Subcutaneous abdominal adipose tissue (tissue), 5 donors: ENCODE results near the gene ENDOU.

Experiments
- H3K27ac ChIP-seq: one replicate; pipeline ENCODE4 v1.7.0; 2013; ENCODE audit warnings: low read depth, mild to moderate bottlenecking, inconsistent platforms, low read length, moderate library complexity
- H3K27me3 ChIP-seq, 5 donors: one replicate each; pipeline ENCODE4 v1.7.0; 2013; ENCODE audit warnings: low read length in 5 of 5, inconsistent platforms in 1 of 5; ENCODE audit not compliant: control insufficient read depth in 5 of 5, insufficient read depth in 4 of 5
- H3K36me3 ChIP-seq, 5 donors: one replicate each; pipeline ENCODE4 v1.7.0; 2013; ENCODE audit warnings: low read length in 5 of 5; ENCODE audit not compliant: control insufficient read depth in 5 of 5, insufficient read depth in 5 of 5
- H3K4me1 ChIP-seq, 5 donors: one replicate each; pipeline ENCODE4 v1.7.0; 2013; ENCODE audit warnings: low read length in 5 of 5, mild to moderate bottlenecking in 3 of 5, moderate library complexity in 1 of 5; ENCODE audit not compliant: control insufficient read depth in 5 of 5, insufficient read depth in 5 of 5
- H3K4me3 ChIP-seq, 5 donors: one replicate each; pipeline ENCODE4 v1.7.0; 2013; ENCODE audit warnings: low read length in 5 of 5, low read depth in 1 of 5
- H3K9ac ChIP-seq, 5 donors: one replicate each; pipeline ENCODE4 v1.7.0; 2013; ENCODE audit warnings: low read length in 5 of 5, mild to moderate bottlenecking in 4 of 5, moderate library complexity in 3 of 5
- H3K9me3 ChIP-seq, 5 donors: one replicate each; pipeline ENCODE4 v1.7.0; 2013; ENCODE audit warnings: low read length in 5 of 5; ENCODE audit not compliant: control insufficient read depth in 5 of 5
- donor health status: healthy.
- donor health status: healthy.
- donor health status: healthy.
- donor health status: healthy.
- donor health status: healthy.

The ENDOU gene

DNA sequence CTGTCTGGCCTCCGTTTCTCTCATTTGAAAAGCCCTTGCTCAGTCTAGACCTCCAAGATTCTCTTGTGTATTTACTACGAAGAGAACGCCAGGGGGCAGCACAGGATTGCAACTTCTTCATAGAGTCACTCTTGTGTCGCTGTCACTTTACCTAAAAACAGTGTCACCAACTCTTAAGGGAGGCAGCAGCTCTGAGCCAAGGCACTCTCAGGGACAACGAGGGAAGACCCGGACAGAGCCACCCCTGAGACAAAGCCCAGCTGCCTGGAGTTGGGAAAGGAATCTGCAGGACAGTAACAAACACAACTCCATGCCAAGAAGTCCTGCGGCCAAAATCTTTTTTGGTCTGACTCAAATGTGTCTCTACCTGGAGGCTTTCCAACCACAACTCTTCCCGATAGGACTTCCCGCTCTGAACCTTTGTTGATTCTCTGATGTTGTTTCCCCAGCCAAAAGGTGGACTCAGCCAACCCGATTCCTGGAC is 9.9 kb downstream of the ENDOU start:
- Histone ChIP-seq H3K4me3 (peak overlapping the region in 4 of 5 donors; percentile 24 to 62 (median 29)), H3K9me3 (no peaks in the 10 kb centered on the region), H3K27ac (no peak overlapping the region), H3K27me3 (no peaks in the 10 kb centered on the region), H3K9ac (peak overlapping the region in 1 of 5 donors; percentile 59), H3K36me3 (peaks cover 0 to 4% (median 0%) of the 10 kb centered on the region in 5 donors), H3K4me1 (peaks cover 16 to 47% (median 45%) of the 10 kb centered on the region in 5 donors)

DNA sequence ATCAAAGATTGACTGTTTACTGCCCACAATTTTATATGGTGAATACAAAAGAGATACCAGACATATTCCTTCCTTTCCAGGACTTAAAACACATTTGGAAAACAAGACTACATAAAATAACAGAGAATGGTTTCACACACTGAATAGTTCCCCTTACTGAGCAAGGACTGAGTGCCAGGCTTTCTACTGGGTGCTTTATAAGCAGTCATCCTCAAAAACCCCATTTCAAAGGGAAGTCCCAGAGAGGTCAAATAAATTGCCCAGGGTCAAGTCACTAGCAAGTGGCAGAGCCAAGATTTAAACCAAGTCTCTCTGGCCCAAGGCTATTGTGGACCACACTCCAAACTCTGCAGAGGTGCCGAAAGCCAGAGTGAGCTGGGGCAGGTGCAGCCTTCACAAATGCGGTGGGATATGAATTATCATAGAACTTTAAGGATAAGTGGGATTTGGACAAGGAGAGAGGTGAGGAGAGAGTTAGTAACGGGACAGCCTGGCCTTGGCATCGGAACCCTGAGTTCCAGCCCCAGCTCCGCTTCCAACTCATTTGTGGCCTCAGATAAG is 10.4 kb downstream of the ENDOU start:
- Histone ChIP-seq H3K4me1 (peaks cover 16 to 52% (median 47%) of the 10 kb centered on the region in 5 donors), H3K27me3 (no peaks in the 10 kb centered on the region), H3K36me3 (peaks cover 0 to 2% (median 0%) of the 10 kb centered on the region in 5 donors), H3K9ac (no peak overlapping the region), H3K4me3 (peak overlapping the region in 1 of 5 donors; percentile 62), H3K9me3 (no peaks in the 10 kb centered on the region), H3K27ac (no peak overlapping the region)

DNA sequence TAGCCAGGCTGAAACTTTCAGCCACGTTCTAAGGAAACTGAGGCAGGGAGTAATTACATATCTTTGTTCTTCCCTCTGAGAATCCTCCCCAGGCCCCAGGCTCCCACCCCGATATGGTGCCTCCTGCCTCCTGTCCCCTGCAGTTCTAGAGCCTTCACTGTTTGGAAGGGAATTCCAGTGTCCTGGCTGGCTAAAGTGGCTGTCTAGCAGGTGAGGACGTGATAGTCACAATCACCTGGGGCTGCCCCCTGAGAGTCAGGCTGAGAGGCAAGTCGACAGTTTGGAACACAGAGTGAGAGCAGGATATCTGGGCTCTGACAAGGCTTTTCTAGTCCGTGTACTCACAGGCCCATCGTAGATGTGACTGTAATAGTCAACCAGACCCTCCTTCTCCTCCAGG is 13.1 kb downstream of the ENDOU start:
- Histone ChIP-seq H3K4me3 (no peak overlapping the region), H3K9me3 (no peaks in the 10 kb centered on the region), H3K4me1 (peaks cover 9 to 49% (median 43%) of the 10 kb centered on the region in 5 donors), H3K27me3 (no peaks in the 10 kb centered on the region), H3K27ac (no peak overlapping the region), H3K36me3 (no peaks in the 10 kb centered on the region), H3K9ac (no peak overlapping the region)

DNA sequence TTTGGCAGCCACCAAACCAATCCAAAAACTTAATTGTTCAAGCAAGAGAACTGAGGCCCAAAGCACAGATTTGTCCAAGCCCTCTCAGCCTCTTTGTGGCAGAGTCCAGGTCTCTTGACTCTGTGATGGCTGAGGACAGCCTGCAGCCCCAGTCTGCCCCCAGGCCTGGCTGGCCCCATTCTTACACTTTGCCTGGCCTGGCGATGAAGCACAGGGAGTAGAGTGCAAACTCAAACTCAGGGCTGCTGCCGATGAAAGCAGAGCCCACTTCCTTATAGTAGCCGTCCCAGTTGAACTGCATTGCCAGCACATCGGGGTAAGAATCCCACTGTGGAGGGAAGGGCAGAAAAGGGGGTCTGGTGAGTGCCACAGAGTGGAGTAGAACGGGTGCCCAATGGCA is 13.8 kb downstream of the ENDOU start:
- H3K27ac ChIP-seq: no peak overlapping the region
- H3K4me3 ChIP-seq: no peak overlapping the region
- peaks cover 7 to 49% (median 41%) of the 10 kb centered on the region in 5 donors for H3K4me1 ChIP-seq
- no peaks in the 10 kb centered on the region for H3K9me3 ChIP-seq
- H3K27me3 ChIP-seq: no peaks in the 10 kb centered on the region
- H3K36me3 ChIP-seq: no peaks in the 10 kb centered on the region
- H3K9ac ChIP-seq: no peak overlapping the region

DNA sequence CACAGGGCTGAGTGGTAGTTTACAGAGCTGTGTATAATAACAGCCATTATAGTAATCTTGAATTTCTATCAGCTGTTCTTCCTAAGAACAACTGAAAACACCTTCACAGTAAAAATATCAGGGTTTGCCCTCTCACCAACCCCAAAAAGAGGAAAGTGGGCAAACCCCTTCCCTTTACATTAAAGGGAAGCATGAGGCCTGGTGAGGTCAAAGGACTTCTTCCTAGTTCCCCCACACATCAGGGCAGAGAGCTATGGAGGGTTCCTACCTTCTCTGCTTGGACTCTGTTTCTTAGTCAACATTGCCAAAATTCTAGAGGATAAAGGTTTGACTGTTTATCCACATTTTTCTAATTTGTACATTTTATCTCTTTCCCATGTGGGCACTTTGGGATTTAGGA is 15.0 kb downstream of the ENDOU start:
- H3K27ac ChIP-seq: no peak overlapping the region

DNA sequence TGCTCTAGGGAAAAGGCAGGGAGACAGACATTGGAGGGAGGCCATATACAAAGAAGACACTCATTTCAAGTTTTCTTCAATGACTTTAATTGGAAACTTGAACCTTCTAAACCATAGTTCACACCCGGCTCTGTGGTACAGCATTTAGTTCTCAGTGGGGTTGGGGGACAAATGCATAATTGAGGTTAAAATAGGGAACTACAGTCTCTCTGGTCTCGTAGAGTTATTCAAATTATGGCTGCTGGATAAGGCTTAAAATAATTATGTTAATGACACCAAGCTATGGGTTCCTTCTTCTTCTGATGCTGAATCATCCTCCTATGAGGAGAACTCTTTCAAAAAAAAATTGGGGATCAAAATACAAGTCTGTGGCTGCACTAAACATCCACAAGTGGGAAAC is 15.6 kb downstream of the ENDOU start:
- no peak overlapping the region for H3K4me3 ChIP-seq
- no peaks in the 10 kb centered on the region for H3K36me3 ChIP-seq
- H3K9me3 ChIP-seq: no peaks in the 10 kb centered on the region
- H3K27me3 ChIP-seq: no peaks in the 10 kb centered on the region
- H3K9ac ChIP-seq: no peak overlapping the region
- no peak overlapping the region for H3K27ac ChIP-seq
- peaks cover 0 to 46% (median 32%) of the 10 kb centered on the region in 5 donors for H3K4me1 ChIP-seq

More for the DNA sequence above, 15.0 kb downstream of the ENDOU start:
- no peaks in the 10 kb centered on the region for H3K27me3 ChIP-seq
- no peak overlapping the region for H3K4me3 ChIP-seq
- no peaks in the 10 kb centered on the region for H3K36me3 ChIP-seq
- H3K9me3 ChIP-seq: no peaks in the 10 kb centered on the region
- H3K9ac ChIP-seq: no peak overlapping the region
- peaks cover 4 to 46% (median 32%) of the 10 kb centered on the region in 5 donors for H3K4me1 ChIP-seq

DNA sequence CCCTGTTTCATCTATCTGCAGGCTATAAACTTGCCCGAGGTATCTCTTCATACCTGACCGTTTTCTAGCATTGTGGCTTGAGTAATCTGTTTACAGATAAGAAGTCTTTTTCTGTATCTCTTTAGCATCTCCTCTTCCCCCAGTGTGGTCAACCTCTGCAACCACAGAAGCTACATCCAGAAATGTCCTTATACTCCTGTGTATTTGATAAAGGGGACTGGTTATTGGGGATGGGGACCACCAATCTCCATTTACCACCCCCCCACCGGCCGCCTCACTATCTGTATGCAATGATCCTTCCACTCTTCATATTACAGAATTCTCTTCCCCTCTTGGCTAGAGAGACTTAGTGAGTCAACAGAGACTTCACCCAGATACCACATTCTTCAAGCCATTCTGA is 16.1 kb downstream of the ENDOU start:
- no peak overlapping the region for H3K9ac ChIP-seq
- peaks cover 0 to 46% (median 30%) of the 10 kb centered on the region in 5 donors for H3K4me1 ChIP-seq
- no peaks in the 10 kb centered on the region for H3K36me3 ChIP-seq
- no peaks in the 10 kb centered on the region for H3K27me3 ChIP-seq
- H3K9me3 ChIP-seq: no peaks in the 10 kb centered on the region
- H3K4me3 ChIP-seq: no peak overlapping the region
- H3K27ac ChIP-seq: no peak overlapping the region

DNA sequence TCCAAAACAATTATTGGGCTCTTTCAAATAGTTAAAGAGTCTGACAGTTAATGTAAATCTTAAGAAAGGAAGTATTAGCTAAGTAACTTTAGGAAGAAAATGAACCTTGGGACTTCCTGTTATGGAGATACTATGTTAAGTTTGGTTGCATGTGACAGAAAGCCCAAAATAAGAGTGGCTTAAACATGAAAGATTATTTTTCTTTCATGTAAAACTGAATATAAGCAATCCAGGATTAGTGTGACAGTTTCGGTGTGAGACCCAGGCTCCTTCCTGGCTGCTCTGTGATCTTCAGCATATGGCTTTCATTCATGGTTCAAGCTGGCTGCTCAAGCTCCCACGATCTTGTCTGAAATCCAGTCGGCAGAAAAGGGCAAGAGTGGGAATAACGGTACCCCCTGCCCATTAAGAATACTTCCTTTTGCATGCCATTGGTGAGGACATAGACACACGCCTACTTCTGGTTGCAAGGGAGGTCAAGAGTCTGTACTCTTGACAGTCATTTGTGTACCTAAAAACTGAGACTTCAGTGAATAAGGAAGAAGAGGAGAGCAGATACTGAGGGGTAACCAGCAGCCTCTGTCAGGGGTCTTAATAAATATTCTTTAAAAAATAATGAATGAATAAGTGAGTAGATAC is 17.3 kb downstream of the ENDOU start:
- Histone ChIP-seq H3K9ac (no peak overlapping the region), H3K4me3 (peak overlapping the region in 1 of 5 donors; percentile 27), H3K9me3 (no peaks in the 10 kb centered on the region), H3K27me3 (no peaks in the 10 kb centered on the region), H3K36me3 (no peaks in the 10 kb centered on the region), H3K4me1 (peaks cover 0 to 46% (median 30%) of the 10 kb centered on the region in 5 donors), H3K27ac (no peak overlapping the region)

DNA sequence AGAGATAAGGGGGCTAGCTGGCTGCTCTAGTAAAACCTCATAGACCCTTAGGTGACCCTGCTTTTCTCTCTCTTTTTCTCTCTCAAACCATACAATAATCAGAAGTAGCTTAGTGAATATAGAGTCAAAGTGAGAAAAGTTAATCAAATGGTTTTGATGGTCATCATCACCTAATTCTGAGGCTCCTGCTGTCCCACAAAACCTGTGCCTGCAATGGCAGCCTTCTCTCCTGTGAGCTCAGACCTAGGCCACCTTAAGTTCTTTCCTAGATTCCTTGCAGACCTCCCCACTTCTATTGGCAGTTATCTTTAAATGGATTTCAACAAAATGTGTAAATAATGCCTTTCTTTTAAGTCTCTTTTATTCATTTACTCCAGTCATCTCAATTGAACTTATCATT is 17.9 kb downstream of the ENDOU start:
- H3K9me3 ChIP-seq: no peaks in the 10 kb centered on the region

More for the DNA sequence above, 17.9 kb downstream of the ENDOU start:
- Histone ChIP-seq H3K27ac (no peak overlapping the region), H3K4me1 (peaks cover 0 to 46% (median 30%) of the 10 kb centered on the region in 5 donors), H3K27me3 (no peaks in the 10 kb centered on the region), H3K9ac (no peak overlapping the region), H3K36me3 (no peaks in the 10 kb centered on the region), H3K4me3 (no peak overlapping the region)
